GM19239 (cell line): Measurements from ENCODE around the gene TMED8.
"Not testable (repeated sequence)": the region's sequence is repeated elsewhere in the genome, so short reads cannot be mapped to it uniquely, and the experiment has no call there.

ENCODE experiments used
- DNase-seq: peaks from one replicate; pipeline ENCODE4 v3.0.0; 2011; ENCODE audit warnings: low spot score; ENCODE audit not compliant: insufficient read length
- FAIRE-seq: peaks from 2 replicates; lab custom pipeline; 2011; peaks lifted over from hg19 to GRCh38; lab: Jason Lieb, UNC

The TMED8 gene

DNA sequence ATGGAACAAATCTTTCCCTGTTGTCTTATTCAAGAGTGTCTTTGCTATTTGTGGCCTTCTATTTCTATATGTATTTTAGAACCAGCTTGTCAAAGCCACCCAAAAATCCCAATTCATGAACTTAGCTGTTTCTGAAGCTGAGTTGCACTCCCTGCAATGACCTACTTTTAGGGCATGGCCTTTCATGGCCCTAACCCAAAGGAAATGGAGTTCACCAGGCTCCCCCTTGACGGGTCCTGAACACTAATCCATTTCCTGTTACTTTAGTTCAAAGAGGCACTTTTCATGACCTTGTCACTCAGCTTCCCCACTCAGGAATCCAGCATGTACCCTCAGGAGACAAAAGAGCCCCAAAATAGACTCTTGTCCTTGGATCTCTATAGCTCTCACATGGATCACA lies 7.6 kb downstream of the TMED8 start:
- FAIRE-seq (peak; percentile 81), DNase-seq (no peak)

DNA sequence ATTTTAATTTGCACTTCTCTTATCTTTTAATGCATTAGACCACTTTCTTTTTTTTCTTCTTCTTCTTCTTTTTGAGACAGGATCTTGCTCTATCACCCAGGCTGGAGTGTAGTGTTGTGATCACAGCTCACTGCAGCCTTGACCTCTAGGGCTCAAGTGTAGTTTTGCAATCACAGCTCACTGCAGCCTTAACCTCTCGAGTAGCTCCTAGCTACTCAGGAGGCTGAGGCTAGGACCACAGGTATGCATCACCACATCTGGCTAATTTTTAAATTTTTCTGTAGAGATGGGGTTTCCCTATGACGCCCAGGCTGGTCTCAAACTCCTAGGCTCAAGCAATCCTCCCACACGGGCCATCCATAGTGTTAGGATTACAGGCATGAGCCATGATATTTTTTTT lies 12.7 kb downstream of the TMED8 start:
- FAIRE-seq (peak; percentile 44), DNase-seq (no peak)

DNA sequence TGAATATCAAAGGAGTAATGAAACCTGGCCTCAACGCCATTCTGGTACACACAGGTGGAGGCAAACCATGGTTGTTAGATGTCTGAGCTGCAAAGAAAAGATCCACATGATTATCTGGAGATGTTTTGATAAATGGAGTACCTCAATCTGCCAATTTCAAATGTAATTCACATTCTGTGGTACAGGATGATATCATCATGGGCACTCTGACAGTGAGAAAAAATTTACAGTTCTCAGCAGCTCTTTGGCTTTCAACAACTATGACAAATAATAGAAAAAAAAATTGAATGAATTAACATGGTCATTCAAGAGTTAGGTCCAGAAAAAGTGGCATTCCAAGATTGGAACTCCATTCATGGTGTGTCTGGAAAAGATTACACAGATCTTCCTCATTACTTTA lies 17.3 kb downstream of the TMED8 start:
- no peak for FAIRE-seq
- no peak for DNase-seq

DNA sequence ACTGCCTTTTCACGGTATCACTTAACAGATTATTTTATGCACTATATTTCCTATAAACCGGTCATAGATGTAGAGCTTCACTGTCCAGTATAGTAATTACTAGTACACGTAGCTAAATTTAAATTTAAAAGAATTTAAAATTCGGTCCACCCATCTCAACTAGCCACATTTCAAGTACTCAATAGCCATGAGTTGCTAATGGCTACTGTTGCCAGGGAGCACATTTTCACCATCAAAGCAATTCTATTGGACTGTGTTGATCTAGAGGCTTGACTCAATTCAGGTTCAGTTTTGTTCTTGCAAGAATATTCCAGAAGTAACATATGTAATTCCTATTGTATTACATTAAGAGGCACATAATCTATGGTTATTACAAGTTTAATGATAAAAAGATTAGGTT lies 20.0 kb downstream of the TMED8 start:
- FAIRE-seq (no peak), DNase-seq (no peak)

DNA sequence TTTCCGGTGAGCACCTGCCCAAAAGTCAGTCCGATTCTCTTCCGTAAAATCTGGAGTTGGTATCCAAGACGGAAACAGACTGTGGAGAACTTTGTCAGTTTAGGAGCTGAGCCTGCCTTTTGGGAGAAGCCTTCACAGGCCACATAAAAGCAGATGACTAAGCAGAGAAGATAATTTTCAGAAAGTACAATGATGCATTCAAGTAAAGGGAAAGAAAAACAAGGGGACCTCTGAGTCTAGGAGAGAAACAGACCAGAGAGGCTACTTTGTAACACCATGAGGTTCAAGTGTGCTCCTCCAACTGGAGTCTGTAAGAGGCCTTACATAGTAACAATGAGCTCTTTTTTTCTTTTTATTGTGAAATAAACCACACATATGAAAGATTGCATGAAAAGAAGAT lies 21.1 kb downstream of the TMED8 start:
- DNase-seq = no peak
- peak; percentile 35 for FAIRE-seq

DNA sequence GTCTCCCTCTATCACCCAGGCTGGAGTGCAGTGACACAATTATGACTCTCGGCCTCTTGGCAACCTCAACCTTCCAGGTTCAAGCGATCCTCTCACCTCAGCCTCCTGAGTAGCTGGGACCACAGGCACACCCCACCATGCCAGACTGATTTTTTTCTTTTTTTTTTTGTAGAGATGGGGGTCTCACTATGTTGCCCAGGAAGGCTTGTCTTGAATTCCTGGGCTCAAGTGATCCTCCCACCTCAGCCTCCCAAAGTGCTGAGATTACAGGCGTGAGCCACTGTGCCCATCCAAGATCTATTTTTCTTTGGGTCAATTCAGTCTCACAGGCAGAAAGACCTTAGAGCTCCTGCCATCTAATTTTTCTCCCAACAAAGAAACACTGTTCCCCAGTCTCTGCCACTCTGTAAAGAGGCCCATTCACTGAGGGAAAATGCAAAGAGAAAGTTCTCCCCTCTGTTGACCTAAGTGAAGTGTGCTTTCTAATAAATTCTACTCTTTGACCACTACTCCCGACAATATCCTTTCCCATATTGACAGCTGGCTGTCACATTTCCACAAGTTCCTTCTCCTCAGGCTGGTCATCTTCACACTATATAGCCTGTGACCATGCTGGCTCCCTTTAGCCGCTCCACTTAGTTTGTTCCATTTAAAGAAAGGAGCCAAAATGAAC lies 23.3 kb downstream of the TMED8 start:
- DNase-seq = no peak
- FAIRE-seq = no peak

DNA sequence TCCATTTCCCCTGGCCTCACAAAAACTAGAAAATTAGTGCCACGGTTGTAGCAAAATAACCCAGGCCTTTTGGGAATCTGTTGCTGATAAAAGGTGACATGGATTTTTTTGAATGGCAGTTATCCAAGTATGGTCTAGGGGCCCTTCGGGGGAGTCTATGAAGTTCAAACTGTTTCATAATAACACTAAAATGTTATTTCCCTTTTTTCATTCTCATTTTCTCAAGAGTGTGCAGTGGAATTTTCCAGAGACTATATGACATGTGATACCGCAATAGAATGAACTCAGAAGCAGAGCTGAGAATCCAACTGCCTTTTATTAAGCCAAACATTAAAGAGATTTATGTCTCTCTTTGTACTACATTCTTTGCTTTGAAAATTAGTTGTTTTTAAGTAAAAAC lies 29.1 kb downstream of the TMED8 start:
- DNase-seq (no peak), FAIRE-seq (no peak)

DNA sequence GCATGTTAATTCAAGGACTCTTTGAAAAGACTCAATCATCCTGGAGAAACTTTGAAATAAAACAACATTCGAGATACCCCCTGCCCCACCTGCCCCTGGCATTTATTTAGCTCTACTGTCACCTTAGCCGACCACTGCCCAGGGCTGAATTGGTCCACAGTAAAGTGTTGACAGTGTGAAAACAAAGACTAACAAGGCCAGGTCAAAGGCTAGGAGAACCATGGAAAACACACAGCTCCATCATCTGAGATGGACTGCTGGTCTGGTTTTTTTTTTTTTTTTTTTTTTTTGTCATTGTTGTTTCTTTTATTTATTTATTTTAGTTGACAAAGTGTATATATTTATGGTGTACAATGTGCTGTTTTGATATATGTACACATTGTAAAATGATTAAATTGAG lies 30.4 kb downstream of the TMED8 start:
- DNase-seq (no peak), FAIRE-seq (no peak)

DNA sequence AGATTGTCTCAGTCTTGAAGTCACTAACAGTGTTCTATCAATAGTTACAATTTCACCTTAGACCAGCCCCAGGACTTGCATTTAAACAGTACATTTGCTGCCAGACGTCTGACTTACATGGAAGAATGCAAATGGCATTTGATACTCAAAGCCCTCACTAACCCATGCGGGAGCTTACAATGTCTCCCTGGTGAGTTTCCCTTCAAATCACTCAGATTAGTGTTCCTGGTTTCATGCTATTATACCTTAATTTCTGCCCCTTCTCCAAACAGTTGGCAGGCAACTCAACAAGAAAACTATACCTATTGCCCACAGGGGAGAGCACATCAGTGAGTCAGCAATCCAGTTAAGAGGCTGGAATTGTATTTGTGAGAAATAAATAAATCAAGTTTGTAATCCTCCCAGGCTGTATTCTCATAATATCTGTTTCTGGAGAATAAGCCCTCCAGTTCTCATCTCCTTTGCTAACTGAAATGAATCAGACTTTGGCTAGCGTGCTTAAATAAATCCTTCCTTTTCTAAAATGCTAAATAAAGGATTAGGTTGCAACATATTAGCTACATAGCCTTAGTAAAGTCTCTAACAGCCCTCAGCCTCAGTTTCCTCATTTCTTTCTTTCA lies 32.4 kb downstream of the TMED8 start:
- FAIRE-seq = peak; percentile 14
- no peak for DNase-seq

DNA sequence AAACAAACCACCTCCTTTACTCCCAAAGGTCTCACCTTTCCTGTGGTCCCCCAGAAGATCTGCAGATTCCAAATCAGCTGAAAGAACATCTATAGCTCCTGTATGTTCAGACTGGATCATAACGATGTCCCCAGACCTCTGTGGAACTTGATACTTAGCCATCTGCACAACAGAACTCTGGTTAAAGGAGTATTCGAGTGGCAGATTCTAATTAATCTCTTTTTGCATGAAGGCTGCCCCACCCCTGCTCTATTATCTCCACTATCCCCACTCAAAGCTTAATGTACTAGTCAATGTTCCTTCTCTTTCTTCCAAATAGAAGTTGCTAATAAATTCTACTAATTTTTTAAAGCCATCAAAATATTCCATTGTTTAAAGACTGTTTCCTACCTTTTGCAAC lies 33.2 kb downstream of the TMED8 start:
- no peak for DNase-seq
- FAIRE-seq = no peak

DNA sequence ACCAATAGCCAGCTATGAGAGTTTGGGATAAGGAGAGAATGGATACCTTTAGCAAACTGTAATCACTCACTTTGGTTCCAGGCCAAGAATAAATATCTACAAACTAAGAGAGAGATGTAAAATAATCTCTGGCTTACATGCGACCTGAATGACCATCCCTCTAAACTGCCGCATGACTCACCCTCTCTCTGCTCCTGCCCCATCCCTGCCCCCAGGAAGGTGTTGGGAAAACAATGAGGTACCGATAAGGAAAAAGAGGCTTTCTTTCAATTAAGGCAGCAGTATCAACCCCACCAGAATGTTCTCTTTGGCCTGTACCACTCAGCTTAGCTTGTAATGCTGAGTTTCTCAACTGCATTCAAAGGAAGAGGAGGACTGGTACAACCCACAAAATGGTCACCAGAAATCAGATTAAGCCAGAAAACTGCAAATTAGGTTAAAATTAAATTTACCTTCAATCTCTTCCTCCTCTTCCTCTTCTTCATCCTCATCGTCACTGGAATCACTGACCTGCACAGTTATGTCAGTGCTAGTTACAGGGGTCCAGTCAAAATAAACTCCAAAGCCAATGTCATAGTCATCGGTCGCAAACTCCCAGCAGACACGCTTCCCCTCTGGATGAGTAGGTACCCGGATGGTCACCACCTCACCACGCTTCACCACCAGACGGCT lies 34.0 kb downstream of the TMED8 start:
- no peak for FAIRE-seq
- DNase-seq = no peak

DNA sequence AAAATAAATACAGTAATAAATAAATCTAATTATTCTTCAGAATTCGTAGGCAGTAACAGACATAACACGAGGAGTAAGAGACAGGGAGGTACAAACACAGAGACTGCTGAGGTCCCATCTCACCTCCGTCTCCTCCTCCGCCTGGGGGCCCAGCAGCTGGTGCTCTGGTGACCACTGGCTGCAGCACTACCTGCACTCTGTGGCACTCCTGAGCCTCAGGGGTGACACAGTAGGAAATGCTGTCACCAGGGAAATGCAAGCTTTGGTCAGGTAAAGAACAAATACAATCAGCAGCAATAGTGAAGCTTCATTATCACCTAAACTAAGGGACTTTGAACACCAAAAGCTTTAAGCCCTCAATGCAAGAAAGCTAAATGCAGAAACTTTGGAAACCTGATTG lies 36.5 kb downstream of the TMED8 start:
- DNase-seq = no peak
- FAIRE-seq = no peak

DNA sequence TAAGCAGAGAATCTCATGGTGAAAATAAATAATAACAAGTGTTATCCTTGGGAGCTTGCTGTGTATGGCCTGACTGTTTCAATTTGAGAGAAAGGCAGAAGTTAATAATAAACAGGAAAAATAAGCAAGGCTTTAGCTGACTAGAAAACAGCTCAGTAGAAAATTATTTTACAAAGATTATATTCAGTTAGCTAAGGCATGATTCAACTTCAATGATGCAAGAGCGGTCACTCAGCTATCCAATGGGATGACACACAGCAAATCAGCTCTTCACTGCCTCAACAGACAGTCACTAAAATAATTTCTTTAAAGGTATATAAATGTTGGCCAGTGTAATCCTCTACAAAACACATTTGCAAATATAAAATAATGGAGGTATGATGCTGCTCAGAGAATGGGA lies 37.5 kb downstream of the TMED8 start:
- no peak for FAIRE-seq

DNA sequence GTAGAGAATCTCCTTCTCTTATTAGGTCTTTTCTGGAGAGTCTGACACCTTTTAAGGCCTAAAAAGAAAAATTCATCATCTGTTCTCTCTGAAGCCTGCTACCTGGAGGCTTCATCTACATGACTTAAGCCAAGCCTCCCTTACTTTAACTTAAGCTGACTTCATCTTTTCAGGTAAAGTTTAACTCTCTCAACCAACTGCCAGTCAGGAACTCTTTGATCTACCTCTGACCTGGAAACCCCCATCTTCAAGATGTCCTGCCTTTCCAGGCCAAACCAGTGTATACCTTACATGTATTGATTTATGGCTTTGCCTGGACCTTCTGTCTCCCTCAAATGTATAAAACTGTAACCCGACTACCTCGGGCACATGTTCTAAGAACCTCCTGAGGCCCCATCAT lies 38.6 kb downstream of the TMED8 start:
- FAIRE-seq = no peak
- DNase-seq = no peak

More for the DNA sequence above, 37.5 kb downstream of the TMED8 start:
- DNase-seq = no peak

DNA sequence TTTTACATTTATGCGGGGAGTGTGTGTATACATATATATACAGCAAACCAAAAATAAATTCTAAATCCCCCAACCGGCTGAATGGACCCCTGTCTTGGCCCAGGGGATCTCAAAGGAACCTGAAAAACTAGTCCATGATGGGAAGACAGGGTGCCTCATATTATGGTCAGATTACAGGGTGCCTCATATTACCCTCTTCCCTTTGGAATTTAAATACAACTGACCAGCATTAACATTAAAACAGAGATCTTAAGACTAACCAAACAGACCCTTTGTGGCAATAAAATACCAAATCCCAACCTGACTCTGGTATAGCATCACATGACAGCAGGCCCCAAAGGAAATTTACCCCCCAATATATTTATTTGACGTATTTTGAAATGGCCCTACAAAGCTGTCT lies 39.0 kb downstream of the TMED8 start:
- FAIRE-seq (no peak), DNase-seq (no peak)

DNA sequence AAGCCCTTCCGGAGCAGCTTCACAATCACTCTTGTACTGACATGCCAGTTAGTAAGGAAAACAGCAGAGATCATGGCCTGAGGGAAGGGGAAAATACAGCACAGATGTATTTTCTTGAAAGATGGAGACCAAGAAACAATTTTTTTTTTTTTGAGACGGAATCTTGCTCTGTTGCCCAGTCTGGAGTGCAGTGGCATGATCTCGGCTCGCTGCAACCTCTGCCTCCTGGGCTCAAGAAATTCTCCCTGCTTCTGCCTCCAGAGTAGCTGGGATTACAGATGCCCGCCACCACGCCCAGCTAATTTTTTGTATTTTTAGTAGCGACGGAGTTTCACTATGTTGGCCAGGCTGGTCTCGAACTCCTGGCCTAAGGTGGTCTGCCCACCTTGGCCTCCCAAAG lies 39.6 kb downstream of the TMED8 start:
- not testable (repeated sequence) for FAIRE-seq, DNase-seq

DNA sequence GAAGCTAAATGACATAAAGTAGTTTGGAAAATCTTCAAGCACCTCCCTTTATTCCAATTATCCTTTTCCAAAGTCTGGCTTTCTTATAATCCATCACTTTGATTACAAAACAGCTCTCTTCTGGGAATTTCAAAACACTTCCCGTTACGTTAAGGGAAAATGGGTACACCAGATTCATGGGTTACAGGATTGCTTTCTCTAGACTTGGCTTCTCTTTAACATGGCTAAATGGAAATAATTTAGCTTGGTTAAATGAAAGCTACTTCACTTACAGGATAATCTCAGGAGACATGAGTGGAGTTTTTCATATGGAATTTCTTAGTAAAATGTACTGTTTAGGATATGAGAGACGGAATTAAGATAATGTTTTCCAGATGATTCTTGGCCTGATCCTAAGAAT lies 41.3 kb downstream of the TMED8 start:
- FAIRE-seq = no peak
- no peak for DNase-seq

DNA sequence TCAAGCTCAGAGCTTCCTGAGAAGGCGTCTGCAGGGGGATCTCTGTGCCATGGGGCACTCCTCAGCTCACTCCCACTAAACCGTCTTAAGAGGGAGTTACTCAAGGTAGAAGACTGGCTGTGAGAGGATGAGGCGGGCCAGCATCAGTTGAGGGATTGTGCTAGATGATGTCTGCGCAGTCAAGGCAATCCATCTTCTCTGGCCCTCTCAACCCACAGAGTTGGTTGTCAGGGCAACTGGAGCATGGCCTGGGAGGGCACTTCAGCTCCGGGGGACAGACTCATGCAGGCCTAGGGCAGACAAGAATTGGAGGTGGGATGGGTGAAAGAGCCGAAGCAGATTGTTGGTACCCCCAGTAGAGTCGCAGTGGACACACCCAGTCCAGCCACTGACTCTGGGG lies 47.0 kb downstream of the TMED8 start:
- no peak for FAIRE-seq
- DNase-seq = no peak

DNA sequence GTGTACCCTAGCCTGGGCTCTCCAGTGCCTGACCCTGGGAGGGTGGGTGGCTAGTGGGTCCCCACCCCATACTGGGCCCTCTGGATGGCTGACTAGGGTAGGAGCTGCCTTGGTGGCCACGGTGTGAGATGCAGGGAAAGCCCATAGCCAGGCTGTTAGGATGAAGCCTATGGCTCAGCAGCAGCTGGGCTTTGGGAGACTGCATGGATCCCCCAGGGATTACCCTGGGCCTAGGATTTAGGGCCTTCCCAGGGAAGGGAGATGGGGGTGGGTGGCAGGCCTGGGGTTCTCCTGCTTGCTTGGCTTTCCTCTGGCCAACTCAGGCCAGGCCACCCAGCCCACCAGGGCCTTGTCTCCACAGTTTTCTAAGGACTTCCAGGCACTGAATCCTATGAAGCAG lies 49.8 kb downstream of the TMED8 start:
- DNase-seq (no peak), FAIRE-seq (no peak)

DNA sequence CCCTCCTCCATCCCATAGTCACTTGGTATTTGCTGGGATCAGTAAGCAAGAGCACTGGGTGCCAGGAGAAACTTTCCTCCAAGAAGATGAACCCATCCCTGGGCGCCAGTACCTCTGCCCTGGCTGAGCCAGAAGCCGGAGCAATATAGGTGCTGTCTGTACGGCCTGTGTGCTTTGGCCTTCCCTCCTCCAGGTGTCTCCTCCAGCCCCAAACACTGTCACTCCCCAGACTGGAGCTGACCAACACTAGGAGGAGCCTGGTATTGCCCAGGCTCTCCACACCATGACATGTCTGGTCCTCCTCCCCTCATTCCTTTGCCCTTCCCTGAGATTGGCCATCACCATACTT lies 51.2 kb downstream of the TMED8 start:
- DNase-seq (no peak), FAIRE-seq (no peak)

DNA sequence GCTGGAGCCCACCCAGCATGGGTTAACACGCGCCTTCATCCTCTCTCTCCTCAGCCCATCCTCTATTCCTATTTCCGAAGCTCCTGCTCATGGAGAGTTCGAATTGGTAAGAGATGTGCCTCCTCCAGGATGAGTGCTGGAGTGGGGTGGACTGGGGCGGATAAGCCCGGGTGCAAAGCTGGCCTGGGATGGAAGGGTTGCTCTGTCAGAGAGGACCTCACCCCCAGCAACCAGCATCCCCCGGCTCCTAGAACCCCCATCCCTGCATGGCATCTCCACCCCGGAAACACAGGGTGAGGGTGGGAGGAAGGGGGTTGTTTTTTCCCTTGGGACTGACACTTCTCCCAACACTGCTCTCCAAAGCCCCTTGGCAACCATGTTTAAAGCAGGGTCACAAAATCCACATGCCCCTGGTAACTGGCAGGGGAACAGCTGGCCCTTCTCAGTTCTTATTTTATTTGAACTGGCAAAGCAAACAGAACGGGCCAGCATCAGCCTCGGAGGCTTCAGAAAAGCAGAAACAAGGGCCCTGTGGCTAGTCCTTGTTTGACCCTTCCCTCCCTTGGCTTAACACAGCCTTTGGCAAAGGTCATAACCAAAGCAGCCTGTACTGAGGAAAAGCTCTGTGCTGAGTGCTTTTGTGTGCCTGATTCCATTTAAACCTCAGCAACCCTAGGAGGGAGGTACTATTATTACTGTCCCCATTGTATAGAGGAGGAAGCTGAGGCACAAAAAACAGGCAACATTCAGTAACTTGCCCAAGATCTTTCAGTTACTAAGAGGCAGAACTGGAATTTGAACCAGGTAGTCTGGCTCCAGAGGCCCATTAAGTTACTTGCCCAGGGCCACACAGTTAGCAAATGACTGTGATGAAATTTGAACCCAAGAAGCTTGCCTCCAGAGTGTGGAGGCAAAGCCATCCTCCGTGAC lies 51.8 kb downstream of the TMED8 start:
- FAIRE-seq = no peak
- DNase-seq = no peak
